Daoy (cell line): ENCODE data around the gene TESPA1. TPM values are rescaled to one million over a fixed set of nuclear protein-coding genes. Genes with fewer than 3 reads are reported as not detected.
A peak's percentile ranks its signal among the peaks of the same experiment; 100 is the strongest.
"Not testable (repeated sequence)": the region's sequence is repeated elsewhere in the genome, so short reads cannot be mapped to it uniquely, and the experiment has no call there.

Experiments used
- DNase-seq: peaks from one replicate; pipeline ENCODE4 v3.0.0-alpha.2; 2015; ENCODE audit warnings: low read depth
- total RNA-seq: library from RNA; depleted of rRNA; stranded (reverse); fragments of >200 nt; shearing (Covaris generic); gene quantifications from 2 replicates; pipeline ENCODE4 v1.2.3, GENCODE V29; 2014

Gene TESPA1
- total RNA-seq, 1 experiment from 2014 or later, result 1.1 TPM

GRCh38 chr12:54986773-54987172, 2.2 kb upstream of the TESPA1 start:
- not testable (repeated sequence) for DNase-seq

DNA sequence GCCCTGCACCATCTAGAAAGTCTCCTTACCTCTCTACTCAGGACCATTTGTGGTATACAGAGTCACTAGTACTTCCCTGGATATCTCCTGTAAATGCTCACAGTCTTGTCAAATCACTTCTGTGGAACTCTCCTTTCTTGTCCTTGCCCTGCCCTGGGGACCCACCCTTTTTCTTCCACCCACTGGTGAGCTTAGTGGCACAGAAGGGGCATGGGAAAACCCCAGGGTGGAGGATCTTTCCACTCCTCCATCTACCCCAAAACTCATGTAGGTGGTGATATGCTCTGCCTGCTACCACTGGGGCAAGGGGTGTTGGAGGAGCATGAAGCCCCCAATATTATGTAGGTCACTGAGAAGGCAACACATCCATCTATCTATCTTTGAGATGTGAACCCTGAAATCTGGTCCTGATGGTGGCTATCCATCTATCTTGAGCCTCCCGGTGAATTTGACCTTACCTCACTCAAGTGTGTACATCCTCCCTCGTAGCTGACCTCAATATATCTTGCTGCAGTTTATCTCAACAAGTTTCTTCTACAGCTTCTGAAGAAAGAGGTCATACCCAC, 943 bp downstream of the TESPA1 start:
- no peak for DNase-seq

GRCh38 chr12:54981796-54982195, 2.8 kb downstream of the TESPA1 start:
- no peak for DNase-seq

DNA sequence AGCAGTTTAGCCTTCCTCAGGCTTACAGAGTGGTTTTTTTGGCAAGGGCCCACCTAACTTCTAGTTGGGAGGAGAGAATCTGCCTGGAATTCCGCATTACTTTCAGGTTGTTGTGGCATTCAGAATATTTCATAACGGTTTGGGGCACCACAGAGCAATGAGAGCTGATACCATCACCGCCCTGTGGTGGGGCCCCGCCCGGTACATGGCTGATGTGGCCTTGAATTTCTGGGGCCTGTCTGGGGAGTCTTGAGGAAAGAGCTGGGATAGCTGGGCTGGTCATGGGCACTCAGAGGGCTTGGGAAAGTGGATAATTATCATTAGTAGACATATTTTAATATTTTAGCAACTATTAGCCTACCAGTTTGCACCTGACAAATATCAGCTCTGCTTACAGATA, 4.2 kb downstream of the TESPA1 start:
- DNase-seq, result no peak

- DNase-seq, result no peak
These were observed 6.7 kb downstream of the TESPA1 start for GRCh38 chr12:54977857-54978256.

- peak; percentile 69 for DNase-seq
These were observed 7.4 kb downstream of the TESPA1 start for GRCh38 chr12:54977155-54977554.

DNA sequence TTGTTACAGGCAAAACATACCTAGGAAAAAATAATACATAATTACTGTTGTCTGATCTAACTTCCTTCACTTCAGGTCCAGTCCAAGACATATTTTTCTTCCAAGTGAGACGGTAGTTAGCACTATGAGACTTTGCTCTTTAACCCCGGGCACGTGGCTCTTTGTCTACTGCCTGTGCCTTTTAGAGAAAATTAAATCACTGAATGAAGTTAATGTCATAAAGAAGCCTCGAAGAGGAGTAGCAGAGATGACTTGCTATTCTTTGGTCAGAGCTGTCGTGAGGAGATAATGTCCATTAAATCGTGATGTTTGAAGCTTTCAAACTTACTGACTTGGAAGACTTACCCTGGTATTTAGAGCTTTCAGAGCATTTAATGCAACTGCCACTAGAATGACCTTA, 8.7 kb downstream of the TESPA1 start:
- no peak for DNase-seq

DNA sequence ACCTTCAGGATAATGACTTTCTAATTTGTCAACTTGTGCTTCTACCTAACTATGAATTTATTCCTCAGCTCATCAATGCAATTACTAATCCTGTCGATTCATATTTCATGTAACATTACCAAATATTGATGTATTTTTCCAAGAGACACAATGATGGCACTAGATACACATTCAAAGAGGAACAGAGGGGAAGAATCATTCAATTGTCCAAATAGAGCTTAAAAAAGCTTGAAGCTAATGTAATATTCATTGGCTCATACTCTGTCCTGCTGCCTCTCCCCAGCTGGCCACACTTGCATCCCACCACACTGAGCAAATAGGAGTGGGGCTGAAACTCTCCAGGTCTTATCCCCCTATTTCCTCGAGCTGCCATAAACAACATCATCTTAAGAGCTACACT, 9.3 kb downstream of the TESPA1 start:
- no peak for DNase-seq

DNA sequence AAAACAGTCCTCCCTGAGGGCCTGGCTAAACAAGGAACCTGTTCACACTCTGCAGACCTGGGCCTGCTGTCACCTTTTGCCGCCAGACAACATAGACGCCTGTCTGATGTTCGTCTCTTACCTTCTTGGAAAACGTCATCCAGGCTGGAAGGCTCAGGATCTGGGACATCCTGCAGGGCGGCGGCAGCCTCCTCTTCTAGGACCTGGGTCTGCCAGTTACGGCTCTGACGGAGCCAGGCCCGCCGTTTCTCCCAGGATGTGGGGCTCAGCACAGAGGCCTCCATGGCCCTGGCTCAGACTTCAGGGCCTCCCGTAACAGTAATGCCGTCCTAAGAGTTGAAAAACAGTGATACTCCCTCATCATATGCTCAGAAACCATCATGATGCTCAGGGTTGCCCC, 10.3 kb downstream of the TESPA1 start:
- DNase-seq, result no peak

DNA sequence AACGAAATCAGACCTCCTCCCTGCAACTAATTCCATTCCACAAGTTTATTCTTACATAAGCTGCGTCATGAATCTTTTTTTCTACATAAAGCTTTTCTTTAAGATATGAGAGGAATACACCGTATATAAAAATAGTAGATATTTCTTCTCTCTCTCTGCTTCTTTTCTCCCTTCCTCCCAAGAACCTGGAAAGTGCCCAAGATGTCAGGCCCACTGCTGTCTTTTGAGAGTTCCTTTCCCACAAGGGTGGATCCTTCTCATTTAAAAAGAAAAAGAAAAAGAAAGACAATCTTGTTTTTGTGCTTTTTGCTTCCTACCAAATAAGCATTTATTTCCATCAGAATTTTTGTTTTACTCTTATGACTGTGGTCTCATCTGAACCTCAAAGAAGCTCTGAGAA, 11.0 kb downstream of the TESPA1 start:
- no peak for DNase-seq

DNA sequence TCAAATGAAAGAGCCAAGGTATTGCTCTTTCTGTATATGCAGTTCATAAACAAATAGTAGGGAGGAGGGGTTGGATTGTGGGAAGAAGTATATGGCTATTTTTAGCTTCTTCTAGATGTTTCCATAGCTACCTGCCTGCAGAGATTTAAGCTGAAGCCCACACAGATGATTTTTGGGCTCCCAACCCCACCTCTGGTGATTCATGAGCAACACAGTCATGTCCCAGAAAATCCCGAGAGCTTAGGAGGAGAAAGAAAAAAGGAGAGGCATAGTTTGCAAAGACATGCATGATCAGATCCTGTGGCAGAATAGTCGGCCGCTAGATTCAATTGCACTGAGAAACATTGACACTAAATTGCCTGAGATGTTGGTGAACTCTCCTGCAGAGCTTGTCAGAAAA, 13.8 kb downstream of the TESPA1 start:
- DNase-seq, result no peak

DNA sequence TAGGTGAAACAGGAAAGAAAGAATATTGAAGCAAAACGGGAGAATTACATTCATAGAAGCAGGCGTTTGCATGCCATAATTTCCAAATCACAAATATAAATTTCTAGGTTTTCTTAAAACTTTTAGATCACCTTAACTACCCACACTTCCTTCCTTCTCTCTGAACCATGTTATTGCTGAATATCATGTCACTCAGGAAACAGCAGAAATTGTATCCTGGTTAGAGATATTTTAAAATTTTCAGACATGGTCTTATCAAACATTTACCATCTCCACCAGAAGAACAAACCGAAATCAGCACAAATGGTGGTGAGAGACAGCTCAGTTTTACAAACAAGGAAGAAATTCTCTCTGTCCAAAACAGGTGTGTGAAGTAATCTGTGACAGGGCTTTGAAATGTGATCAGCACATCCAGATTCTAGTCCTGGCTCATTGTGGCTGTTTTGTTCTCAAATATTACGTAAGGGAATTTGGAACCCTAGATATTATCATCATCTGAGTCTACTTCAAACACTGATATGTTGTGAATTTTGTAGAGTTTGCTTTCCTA, 16.3 kb downstream of the TESPA1 start:
- DNase-seq, result no peak

GRCh38 chr12:54967461-54967860, 17.1 kb downstream of the TESPA1 start:
- no peak for DNase-seq

DNA sequence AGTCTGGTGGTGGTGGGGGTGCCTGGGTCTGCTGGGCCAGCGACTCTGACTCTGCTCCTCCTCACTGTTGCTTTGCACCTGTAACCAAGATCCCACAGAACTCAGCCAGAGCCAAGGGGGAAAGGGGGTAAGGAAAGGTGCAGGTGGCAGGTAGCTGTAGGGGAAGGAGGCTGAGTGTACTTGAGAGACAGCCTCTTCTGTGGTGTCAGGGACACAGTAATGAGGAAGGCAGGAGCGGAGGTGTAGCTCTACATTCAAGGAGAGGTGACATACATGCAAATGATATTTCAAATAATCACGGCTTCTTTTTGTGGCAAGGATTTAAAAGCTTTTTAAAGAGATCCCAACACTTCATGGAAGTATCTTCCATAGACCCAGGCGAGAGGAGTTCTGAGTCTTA, 23.4 kb downstream of the TESPA1 start:
- no peak for DNase-seq

DNA sequence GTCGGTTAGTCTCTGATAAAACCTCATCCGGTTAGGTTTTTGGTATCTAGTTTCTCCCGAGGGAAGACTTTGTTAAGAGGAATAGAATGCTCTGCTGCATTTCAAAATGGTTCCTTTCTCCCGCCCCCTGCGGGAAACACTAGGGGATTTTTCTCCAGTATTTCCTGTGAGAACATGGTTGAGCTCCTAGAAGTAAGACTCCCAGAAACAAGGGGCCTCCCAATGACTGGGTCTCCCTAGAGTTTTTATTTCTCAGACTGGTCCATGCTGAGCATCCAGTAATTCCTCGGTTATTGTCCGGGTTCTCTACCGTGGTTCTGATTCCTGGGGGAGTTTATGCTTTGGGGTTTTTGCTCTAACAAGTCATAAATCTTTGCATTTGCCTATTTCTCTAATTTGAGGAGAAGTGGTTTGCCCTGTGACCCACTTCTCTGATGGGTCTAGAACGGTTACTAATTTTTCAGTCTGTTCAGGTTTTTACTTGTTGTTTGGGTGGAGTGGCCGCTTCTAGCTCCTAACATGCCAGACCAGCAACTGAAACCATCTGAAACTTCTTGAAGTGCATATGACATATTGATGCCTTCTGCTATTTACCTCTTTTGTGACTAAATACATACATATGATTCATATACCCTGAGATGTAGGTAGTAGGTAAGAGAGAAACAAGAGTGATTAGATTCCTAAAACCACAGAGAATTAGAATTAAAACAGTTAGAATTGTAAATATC, 25.1 kb downstream of the TESPA1 start:
- DNase-seq, result peak; percentile 21

DNA sequence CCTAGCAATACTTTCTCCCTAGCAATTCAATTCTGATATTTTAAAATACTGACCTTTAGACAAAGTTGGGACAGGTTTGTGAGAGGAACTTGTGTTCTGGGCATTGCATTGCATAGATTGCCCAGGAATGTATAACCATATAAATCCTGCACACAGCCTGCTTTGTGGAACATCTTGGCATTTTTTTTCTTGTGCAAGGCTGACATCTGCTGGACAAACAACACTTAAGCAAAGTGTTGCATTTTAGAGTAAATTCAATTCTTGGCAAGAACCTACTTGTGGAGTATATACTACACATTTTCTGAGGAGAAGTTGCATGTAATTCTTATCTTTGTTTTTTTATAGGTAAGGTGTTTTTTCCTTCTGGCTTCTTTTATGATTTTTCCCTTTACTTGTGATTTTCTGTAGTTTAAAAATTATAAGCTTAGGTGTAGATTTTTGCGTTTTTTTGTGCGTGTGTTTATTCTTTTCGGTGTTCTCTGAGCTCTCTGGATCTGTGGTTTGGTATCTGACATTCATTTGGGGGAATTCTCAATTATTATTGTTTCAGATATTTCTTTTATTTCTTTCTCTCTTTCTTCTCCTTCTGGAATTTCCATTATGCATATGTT, 26.4 kb downstream of the TESPA1 start:
- peak; percentile 54 for DNase-seq

GRCh38 chr12:54956818-54957641, 27.5 kb downstream of the TESPA1 start:
- no peak for DNase-seq

DNA sequence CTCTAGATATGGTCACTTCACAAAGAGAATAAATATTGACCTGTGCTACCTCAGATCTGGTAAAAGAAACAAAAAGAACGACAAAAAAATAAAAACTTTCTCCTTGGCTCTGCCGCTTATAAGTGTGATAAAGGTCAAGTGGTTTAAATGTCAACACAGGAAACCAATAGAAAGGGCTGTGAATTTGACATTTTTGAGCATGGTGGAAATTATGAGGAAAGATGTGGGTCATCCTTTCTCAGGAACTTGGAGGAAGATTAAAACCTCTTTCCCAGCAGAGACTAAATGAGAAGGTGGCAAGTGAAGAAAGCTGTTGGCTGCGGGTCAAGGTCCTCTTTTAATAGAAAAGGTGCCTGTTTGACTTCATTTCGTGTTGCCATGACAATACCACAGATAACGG, 28.2 kb downstream of the TESPA1 start:
- DNase-seq, result no peak

GRCh38 chr12:54954801-54955200, 29.8 kb downstream of the TESPA1 start:
- DNase-seq, result no peak

GRCh38 chr12:54954228-54954627, 30.3 kb downstream of the TESPA1 start:
- DNase-seq, result no peak

- DNase-seq, result no peak
These were observed 34.4 kb downstream of the TESPA1 start for GRCh38 chr12:54950071-54950727.
